GM13977 (cell line): ENCODE measurements around the gene COLEC12.

Experiments used
- DNase-seq: peaks from one replicate; pipeline ENCODE4 v3.0.0; 2012; ENCODE audit warnings: low spot score
- CTCF ChIP-seq: IDR thresholded peaks from 2 replicates; pipeline ENCODE4 v1.5.1; 2012; ENCODE audit warnings: mild to moderate bottlenecking, control low read depth; ENCODE audit not compliant: insufficient read depth; ENCODE audit errors: extremely low read depth, missing control alignments
- in situ Hi-C: fragments of 300-500 bp; cut with MboI; formaldehyde crosslinking; loops from one replicate; pipeline ENCODE4 v1.12.0; 2022; ENCODE audit warnings: low sequenced_read_pairs, low pct_unique_long_range_greater_than_20kb, mixed read lengths, inconsistent platforms; ENCODE audit not compliant: unreplicated experiment

Gene COLEC12

GRCh38 chr18:395456-396250 lies 104.8 kb downstream of the COLEC12 start:
- DNase-seq: no peak
- in situ Hi-C loops: no loop called here
- no peak for TF ChIP-seq CTCF

- no peak for DNase-seq
- in situ Hi-C loops: no loop called here
- no peak for TF ChIP-seq CTCF
Observed at GRCh38 chr18:394987-395362, 105.5 kb downstream of the COLEC12 start.

GRCh38 chr18:394262-394986 lies 106.1 kb downstream of the COLEC12 start:
- no peak for DNase-seq
- in situ Hi-C loops: no loop called here
- no peak for TF ChIP-seq CTCF

- no peak for DNase-seq
- TF ChIP-seq CTCF: no peak
- in situ Hi-C loops: no loop called here
Observed at GRCh38 chr18:393574-393957, 106.9 kb downstream of the COLEC12 start.

- TF ChIP-seq CTCF: no peak
- in situ Hi-C loops: no loop called here
- DNase-seq: no peak
Observed at GRCh38 chr18:392928-393573, 107.5 kb downstream of the COLEC12 start.

- no peak for DNase-seq
- TF ChIP-seq CTCF: no peak
- in situ Hi-C loops: no loop called here
Observed at GRCh38 chr18:390741-391478, 109.6 kb downstream of the COLEC12 start.
